GM12878 (cell line): ENCODE data around the gene EPB41L4B. TPM values are rescaled to one million over a fixed set of nuclear protein-coding genes. Genes with fewer than 3 reads are reported as not detected.

Experiments used
- ATAC-seq: fragments of 200-7000 bp; cut with Tn5 transposase; 3 replicates; pipeline ENCODE4 v1.9.1; 2020; ENCODE audit warnings: mild to moderate bottlenecking, moderate library complexity
- BruUV-seq: library from RNA; stranded (reverse); fragments of 400-500 nt; replicated peaks from 2 replicates; lab custom pipeline; 2021; lab: Mats Ljungman, UMichigan
- CTCF ChIA-PET: fragments of 300-600 bp; sonication (Branson Sonifier 250); formaldehyde crosslinking; extraction: SDS; loops from one replicate; lab custom pipeline; 2021; ENCODE audit warnings: inconsistent platforms; lab: Yijun Ruan, JAX
- POLR2A ChIA-PET: fragments of 350-600 bp; formaldehyde crosslinking; extraction: SDS; loops from one replicate; lab custom pipeline; 2021; ENCODE audit warnings: inconsistent platforms; lab: Charles Lee
- RAD21 ChIA-PET: fragments of 300-600 bp; sonication (Branson Sonifier 250); formaldehyde crosslinking; loops from one replicate; lab custom pipeline; 2023; ENCODE audit warnings: antibody characterized with exemption; ENCODE audit not compliant: unreplicated experiment; lab: Charles Lee
- SMC1A ChIA-PET: fragments of 300-600 bp; sonication (Branson Sonifier 250); formaldehyde crosslinking; loops from one replicate; lab custom pipeline; 2023; ENCODE audit not compliant: unreplicated experiment, uncharacterized antibody; lab: Charles Lee
- DNase-seq: peaks from one replicate; pipeline ENCODE4 v3.0.0-alpha.2; 2011; ENCODE audit warnings: low read depth, low spot score
- FAIRE-seq: peaks from 3 replicates; lab custom pipeline; 2011; peaks lifted over from hg19 to GRCh38; lab: Jason Lieb, UNC
- H2AFZ ChIP-seq: 2 replicates; pipeline ENCODE4 v1.6.0; 2011; ENCODE audit warnings: low read depth, low read length, control low read depth; ENCODE audit not compliant: control insufficient read depth
- H3K27ac ChIP-seq: 2 replicates; pipeline ENCODE4 v1.5.1; 2011; ENCODE audit warnings: control low read depth; ENCODE audit not compliant: control insufficient read depth, insufficient read depth
- H3K27me3 ChIP-seq, 2 experiments: replicated peaks in 1 of 2; 2 replicates each; pipeline versions ENCODE4 v1.6.0 to v1.6.1; 2011; ENCODE audit warnings: low read length in 1 of 2; ENCODE audit not compliant: control insufficient read depth in 2 of 2, insufficient read depth in 2 of 2
- H3K36me3 ChIP-seq, 2 experiments: 2 replicates each; pipeline ENCODE4 v1.5.1; 2011; ENCODE audit warnings: low read length in 1 of 2; ENCODE audit not compliant: control insufficient read depth in 2 of 2, insufficient read depth in 2 of 2
- H3K4me1 ChIP-seq: 2 replicates; pipeline ENCODE4 v1.6.1; 2011; ENCODE audit warnings: mild to moderate bottlenecking, low read length, moderate library complexity, mixed read lengths; ENCODE audit not compliant: control insufficient read depth, insufficient read depth
- H3K4me2 ChIP-seq: 2 replicates; pipeline ENCODE4 v1.6.0; 2011; ENCODE audit warnings: control low read depth; ENCODE audit not compliant: control insufficient read depth, insufficient read depth
- H3K4me3 ChIP-seq: fragments of 200-600 bp; sonication (generic); 2 replicates; pipeline ENCODE4 v1.5.1; 2016
- H3K79me2 ChIP-seq: 2 replicates; pipeline ENCODE4 v1.6.0; 2011; ENCODE audit warnings: low read length; ENCODE audit not compliant: control insufficient read depth, insufficient read depth
- H3K9ac ChIP-seq: 2 replicates; pipeline ENCODE4 v1.8.0; 2011; ENCODE audit warnings: low read length, control low read depth, mixed read lengths; ENCODE audit not compliant: control insufficient read depth, insufficient read depth
- H3K9me3 ChIP-seq: replicated peaks from 3 replicates; pipeline ENCODE4 v1.5.1; 2011; ENCODE audit warnings: mild to moderate bottlenecking, low read length; ENCODE audit not compliant: control insufficient read depth, insufficient read depth
- H4K20me1 ChIP-seq: 2 replicates; pipeline ENCODE4 v1.6.0; 2011; ENCODE audit not compliant: control insufficient read depth, insufficient read depth
- BACH1 ChIP-seq: fragments of 450-650 bp; IDR thresholded peaks from 2 replicates; pipeline ENCODE4 v1.6.1; 2017; ENCODE audit warnings: mild to moderate bottlenecking, borderline replicate concordance
- CTCF ChIP-seq, 3 experiments: IDR thresholded peaks in 2 of 3; conservative IDR thresholded peaks in 1 of 3; 2 replicates each; pipeline ENCODE4 v1.5.1; 2011; ENCODE audit warnings: low read depth in 3 of 3, low read length in 3 of 3, mild to moderate bottlenecking in 3 of 3, control low read depth in 2 of 3, moderate library complexity in 2 of 3, inconsistent platforms in 1 of 3, mixed read lengths in 1 of 3; ENCODE audit not compliant: control insufficient read depth in 2 of 3, insufficient read depth in 1 of 3; ENCODE audit errors: extremely low read depth in 1 of 3
- LARP7 ChIP-seq: fragments of 450-650 bp; IDR thresholded peaks from 2 replicates; pipeline ENCODE4 v1.6.1; 2017; ENCODE audit warnings: mild to moderate bottlenecking
- NFYB ChIP-seq: IDR thresholded peaks from 2 replicates; pipeline ENCODE4 v1.6.1; 2011; ENCODE audit warnings: low read depth, mild to moderate bottlenecking, low read length, improper control_type of control experiment, moderate library complexity; ENCODE audit not compliant: insufficient read depth
- PML ChIP-seq: IDR thresholded peaks from 2 replicates; pipeline ENCODE4 v1.6.1; 2012; ENCODE audit warnings: low read length, inconsistent platforms
- SMC3 ChIP-seq: IDR thresholded peaks from 2 replicates; pipeline ENCODE4 v1.6.1; 2011; ENCODE audit warnings: low read length, improper control_type of control experiment, borderline replicate concordance
- TCF3 ChIP-seq: IDR thresholded peaks from 2 replicates; pipeline ENCODE4 v1.6.1; 2012; ENCODE audit warnings: low read depth, mild to moderate bottlenecking, low read length, borderline replicate concordance; ENCODE audit not compliant: insufficient read depth
- TCF7 ChIP-seq: IDR thresholded peaks from 2 replicates; pipeline ENCODE4 v1.6.1; 2014; ENCODE audit warnings: antibody characterized with exemption, borderline replicate concordance
- WGBS: methylation state at CpG from one replicate; pipeline ENCODE4 v1.1.6; 2016; ENCODE audit warnings: low lambda C conversion rate; ENCODE audit not compliant: insufficient replicate concordance, insufficient coverage; ENCODE audit errors: missing lambda C conversion rate; 5-methylcytosine and 5-hydroxymethylcytosine counted together
- in situ Hi-C: fragments of 300-500 bp; cut with MboI; formaldehyde crosslinking; loops from 9 replicates; pipeline ENCODE4 v1.14.3; 2018; ENCODE audit warnings: mixed read lengths
- intact Hi-C: fragments of 100-400 bp; cut with micrococcal nuclease; formaldehyde crosslinking; loops from one replicate; pipeline ENCODE4 v1.14.2; 2022; ENCODE audit not compliant: unreplicated experiment
- polyA plus RNA-seq, 11 experiments: library from polyadenylated mRNA; depleted of rRNA in 4 of 11; unstranded in 6 of 11; stranded (reverse) in 5 of 11; fragments of >200 nt; fragmentation: Nextera tagmentation in 4 of 11; fragmentation: Illumina TruSeq in 1 of 11; extraction: Ambion mirVana in 4 of 11; extraction: Trizol in 1 of 11; gene quantifications; 1 replicate in 1 of 11; 2 replicates in 10 of 11; pipeline versions ENCODE4 v1.2.1 to v1.2.3, GENCODE V29; 2011 to 2016; ENCODE audit warnings: inconsistent platforms in 2 of 11, missing spikeins in 2 of 11, low read depth in 1 of 11
- total RNA-seq, 4 experiments: library from RNA; depleted of rRNA in 3 of 4; stranded (reverse); fragments of >200 nt in 3 of 4; fragmentation: Illumina TruSeq in 1 of 4; extraction: Trizol in 1 of 4; gene quantifications; 2 replicates each; pipeline versions ENCODE4 v1.2.1 to v1.2.3, GENCODE V29; 2013 to 2021

The EPB41L4B gene
- total and polyA plus RNA-seq, 10 of the 15 experiments (the other 5 are each of a cell fraction or from before 2014, with no cell fraction given), result 0.04 to 0.75 (median 0.13) TPM; not detected in 1

DNA sequence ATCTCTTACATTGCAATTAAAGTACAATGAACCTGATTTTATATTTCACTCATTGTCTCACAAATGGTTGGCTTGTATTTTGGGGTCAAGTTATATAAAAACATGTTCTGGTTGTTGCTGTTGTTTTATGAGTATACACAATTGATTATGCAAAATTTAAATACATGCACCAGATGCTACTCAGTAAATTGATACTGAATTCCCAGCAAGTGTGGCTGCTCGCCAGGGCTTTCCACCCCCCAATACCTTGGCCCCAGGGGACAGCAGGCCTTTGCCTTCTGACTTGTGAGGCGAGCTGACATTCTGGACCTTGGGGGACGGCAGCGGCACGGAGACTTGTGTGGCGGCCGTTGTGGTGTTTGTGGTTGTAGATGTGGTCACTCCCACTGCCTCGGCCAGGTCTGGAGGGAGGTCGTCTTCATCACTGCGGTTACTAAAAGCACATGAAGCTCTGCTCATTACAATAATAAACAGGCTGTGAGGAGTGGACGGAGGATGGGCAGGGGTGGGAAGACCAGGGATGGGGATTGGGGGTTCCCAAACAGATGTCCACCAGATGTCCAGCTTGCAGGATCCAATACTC, 126.8 kb downstream of the EPB41L4B start:
- H3K4me3 ChIP-seq, result no peak overlapping the region
- no peaks in the 10 kb centered on the region for H3K4me1 ChIP-seq
- H3K27ac ChIP-seq, result no peak overlapping the region
- ChIA-PET RAD21 (no interaction called here), CTCF (interaction anchor here (0.8 to 1.8 kb wide), 5 partner anchors 8 to 276 kb away, joined by 3 to 8 read pairs (median 4); no protein-coding TSS in a partner anchor), POLR2A (no interaction called here), SMC1A (interaction anchor here (1.6 kb wide), 1 partner anchor 276 kb away, joined by 5 read pairs; no protein-coding TSS in a partner anchor)
- FAIRE-seq (no peak), DNase-seq (no peak), ATAC-seq (no peak)
- 13% methylated on average over 10 of the region's 11 CpGs for WGBS
- H3K4me2 ChIP-seq, result no peak overlapping the region
- no peaks in the 10 kb centered on the region for H3K27me3 ChIP-seq
- no peaks in the 10 kb centered on the region for H3K9me3 ChIP-seq
- H3K9ac ChIP-seq, result no peak overlapping the region
- TF ChIP-seq NFYB (no peak), LARP7 (no peak), BACH1 (no peak), TCF7 (no peak), PML (no peak)
- H2AFZ ChIP-seq, result no peak overlapping the region
- no TSS peak for BruUV-seq
- in situ Hi-C loops, result no loop called here
- no peaks in the 10 kb centered on the region for H4K20me1 ChIP-seq
- H3K36me3 ChIP-seq, result no peaks in the 10 kb centered on the region
- no peaks in the 10 kb centered on the region for H3K79me2 ChIP-seq
- intact Hi-C loops, result loop anchor here (2.0 kb wide), 2 partner anchors 207 to 275 kb away; no protein-coding TSS in a partner anchor

DNA sequence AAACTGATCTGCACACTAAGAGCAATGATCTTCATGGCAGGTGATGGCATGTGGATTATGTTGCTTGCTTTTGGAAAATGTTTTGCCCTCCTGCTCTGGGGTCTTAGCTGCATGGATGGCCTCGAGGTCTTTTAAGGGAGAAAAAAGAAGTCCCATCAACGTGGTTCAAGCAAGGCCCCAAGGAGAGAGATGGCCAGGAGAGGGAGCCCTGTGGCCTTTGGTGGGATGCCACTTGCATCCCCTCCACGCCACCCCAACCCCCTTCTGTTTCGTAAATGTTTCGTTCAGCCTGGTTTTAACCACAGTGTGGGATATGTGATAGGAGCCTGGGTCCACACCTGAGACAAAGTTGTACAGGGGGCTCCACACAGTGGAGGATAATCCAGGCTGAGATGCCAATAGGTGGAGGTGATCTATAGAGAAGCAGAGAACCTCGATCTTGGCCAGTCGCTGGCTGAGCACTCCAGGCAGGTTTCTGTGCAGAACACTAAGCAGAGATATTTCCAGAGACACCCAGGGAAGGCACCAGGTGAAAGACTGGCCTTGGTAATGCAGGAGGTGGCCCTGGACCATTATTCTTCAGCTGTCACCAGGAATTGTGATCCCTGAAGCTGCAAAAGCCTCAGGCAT, 128.0 kb downstream of the EPB41L4B start:
- Histone ChIP-seq H4K20me1 (no peaks in the 10 kb centered on the region), H3K4me3 (no peak overlapping the region), H3K27ac (no peak overlapping the region), H3K4me1 (no peaks in the 10 kb centered on the region), H3K36me3 (no peaks in the 10 kb centered on the region), H3K79me2 (no peaks in the 10 kb centered on the region), H3K9me3 (no peaks in the 10 kb centered on the region), H3K9ac (no peak overlapping the region), H3K27me3 (no peaks in the 10 kb centered on the region), H3K4me2 (no peak overlapping the region), H2AFZ (no peak overlapping the region)
- FAIRE-seq (peak; percentile 49), ATAC-seq (peak; percentile 54), DNase-seq (no peak)
- SMC1A ChIA-PET, result interaction anchor here (1.6 to 1.9 kb wide), 2 partner anchors 10 to 277 kb away, joined by 4 to 5 read pairs; no protein-coding TSS in a partner anchor
- 46% methylated on average over 7 of the region's 7 CpGs for WGBS
- no TSS peak for BruUV-seq
- CTCF ChIA-PET, result interaction anchor here (0.8 to 1.8 kb wide), 6 partner anchors 8 to 277 kb away, joined by 3 to 8 read pairs (median 4); no protein-coding TSS in a partner anchor
- intact Hi-C loops, result loop anchor here (2.0 kb wide), 2 partner anchors 208 to 276 kb away; no protein-coding TSS in a partner anchor
- RAD21 ChIA-PET, result no interaction called here
- in situ Hi-C loops, result no loop called here
- POLR2A ChIA-PET, result no interaction called here
- TF ChIP-seq CTCF (IDR thresholded peaks at IDR 0.05 in 2 of 3, conservative IDR thresholded peaks at IDR 0.05 in 1 of 3; ENCODE audit: control insufficient read depth in 2 of 3, extremely low read depth in 1 of 3, insufficient read depth in 1 of 3, low read depth in 3 of 3, low read length in 3 of 3) (peak; percentile 27 to 35 (median 33); a peak in 2 of 6 replicates), TCF3 (no peak), SMC3 (peak; percentile 28; the same call in 1 of the 2 replicates)
